HEK293T (cell line): ENCODE data around the gene WDR74.

Experiments used
- CTCF ChIA-PET: fragments of 350-600 bp; formaldehyde crosslinking; extraction: SDS; loops from one replicate; lab custom pipeline; 2021; ENCODE audit warnings: antibody characterized with exemption, inconsistent platforms; lab: Yijun Ruan, JAX
- POLR2A ChIA-PET: fragments of 350-600 bp; formaldehyde crosslinking; extraction: SDS; loops from one replicate; lab custom pipeline; 2020; ENCODE audit warnings: antibody characterized with exemption, inconsistent platforms; lab: Yijun Ruan, JAX
- DNase-seq: peaks from one replicate; pipeline ENCODE4 v3.0.0; 2012; ENCODE audit warnings: mixed read lengths; ENCODE audit errors: extremely low spot score
- ARNT ChIP-seq: fragments of 450-650 bp; IDR thresholded peaks from 2 replicates; pipeline ENCODE4 v1.6.1; 2017; ENCODE audit warnings: mild to moderate bottlenecking
- BHLHE40 ChIP-seq: fragments of 450-650 bp; IDR thresholded peaks from 2 replicates; pipeline ENCODE4 v1.6.1; 2016; ENCODE audit warnings: mild to moderate bottlenecking, moderate library complexity, borderline replicate concordance
- CTBP1 ChIP-seq: fragments of 450-650 bp; IDR thresholded peaks from 2 replicates; pipeline ENCODE4 v1.6.1; 2016; ENCODE audit warnings: borderline replicate concordance
- ELF4 ChIP-seq: fragments of 450-650 bp; IDR thresholded peaks from 2 replicates; pipeline ENCODE4 v1.6.1; 2017; ENCODE audit warnings: antibody characterized with exemption
- FOXA1 ChIP-seq: fragments of 450-650 bp; IDR thresholded peaks from 2 replicates; pipeline ENCODE4 v1.6.1; 2016; ENCODE audit warnings: mild to moderate bottlenecking
- FOXK2 ChIP-seq: fragments of 450-650 bp; IDR thresholded peaks from 2 replicates; pipeline ENCODE4 v1.6.1; 2016; ENCODE audit warnings: mild to moderate bottlenecking
- FOXM1 ChIP-seq: fragments of 450-650 bp; IDR thresholded peaks from 2 replicates; pipeline ENCODE4 v1.6.1; 2017; ENCODE audit warnings: mild to moderate bottlenecking, borderline replicate concordance
- HDGF ChIP-seq: fragments of 450-650 bp; IDR thresholded peaks from 2 replicates; pipeline ENCODE4 v1.6.1; 2017; ENCODE audit warnings: antibody characterized with exemption, borderline replicate concordance
- L3MBTL2 ChIP-seq: fragments of 450-650 bp; conservative IDR thresholded peaks from 2 replicates; pipeline ENCODE4 v1.6.1; 2016; ENCODE audit warnings: mild to moderate bottlenecking
- LEF1 ChIP-seq: fragments of 450-650 bp; IDR thresholded peaks from 2 replicates; pipeline ENCODE4 v1.6.1; 2017; ENCODE audit warnings: mild to moderate bottlenecking, borderline replicate concordance
- NFRKB ChIP-seq: fragments of 450-650 bp; IDR thresholded peaks from 2 replicates; pipeline ENCODE4 v1.6.1; 2016; ENCODE audit warnings: mild to moderate bottlenecking, moderate library complexity
- PKNOX1 ChIP-seq: fragments of 450-650 bp; IDR thresholded peaks from 2 replicates; pipeline ENCODE4 v1.6.1; 2016
- SP1 ChIP-seq: fragments of 450-650 bp; IDR thresholded peaks from 2 replicates; pipeline ENCODE4 v1.6.1; 2017
- SUZ12 ChIP-seq: fragments of 450-650 bp; IDR thresholded peaks from 2 replicates; pipeline ENCODE4 v1.6.1; 2016; ENCODE audit warnings: mild to moderate bottlenecking
- TARDBP ChIP-seq: fragments of 450-650 bp; IDR thresholded peaks from 2 replicates; pipeline ENCODE4 v1.6.1; 2016
- ZNF384 ChIP-seq: fragments of 450-650 bp; IDR thresholded peaks from 2 replicates; pipeline ENCODE4 v1.6.1; 2016

WDR74 gene

DNA sequence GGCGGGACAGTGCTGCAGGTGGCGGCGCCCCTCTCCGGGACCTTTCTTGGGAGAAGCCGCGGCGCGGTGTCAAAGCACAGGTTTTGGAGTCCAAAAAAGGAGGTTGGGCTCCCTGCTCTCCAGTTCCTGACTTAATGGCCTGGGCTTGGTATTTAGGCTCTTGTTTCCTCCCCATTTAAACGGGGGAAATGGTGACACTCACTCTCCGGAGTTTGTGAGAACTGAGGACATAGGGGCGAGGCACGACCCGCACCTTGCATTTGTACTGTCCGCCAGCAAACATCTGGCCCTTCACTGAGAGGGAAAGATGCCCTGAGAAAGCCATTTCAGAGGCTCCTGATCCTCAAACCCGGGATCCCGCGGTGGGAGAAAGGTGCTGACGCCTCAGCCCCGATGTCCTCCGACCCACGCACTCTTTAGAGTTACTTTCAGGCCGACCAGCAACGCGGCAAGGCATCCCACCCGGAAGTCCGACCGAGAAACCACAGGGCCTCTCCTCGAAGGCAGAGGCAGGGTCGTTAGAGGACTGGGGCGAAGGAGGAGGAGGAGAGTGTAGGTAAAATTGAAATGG lies 2.9 kb upstream of the WDR74 start:
- CTCF ChIA-PET: interaction anchor here (0.7 kb wide), 1 partner anchor 47 kb away, joined by 3 read pairs; no protein-coding TSS in a partner anchor
- POLR2A ChIA-PET: interaction anchor here (0.6 to 5.6 kb wide), 30 partner anchors 10 to 220 kb away, joined by 3 to 331 read pairs (median 7); partner anchors contain the start of genes B3GAT3, HNRNPUL2, NXF1 and SLC3A2
- DNase-seq: peak; percentile 18
- TF ChIP-seq L3MBTL2: peak; percentile 72
- TF ChIP-seq ELF4: peak; percentile 21; the same call in 1 of the 2 replicates
- TF ChIP-seq ARNT: no peak
- no peak for TF ChIP-seq PKNOX1
- TF ChIP-seq BHLHE40: no peak
- no peak for TF ChIP-seq CTBP1
- no peak for TF ChIP-seq FOXM1
- no peak for TF ChIP-seq NFRKB
- TF ChIP-seq HDGF: no peak
- no peak for TF ChIP-seq SUZ12

DNA sequence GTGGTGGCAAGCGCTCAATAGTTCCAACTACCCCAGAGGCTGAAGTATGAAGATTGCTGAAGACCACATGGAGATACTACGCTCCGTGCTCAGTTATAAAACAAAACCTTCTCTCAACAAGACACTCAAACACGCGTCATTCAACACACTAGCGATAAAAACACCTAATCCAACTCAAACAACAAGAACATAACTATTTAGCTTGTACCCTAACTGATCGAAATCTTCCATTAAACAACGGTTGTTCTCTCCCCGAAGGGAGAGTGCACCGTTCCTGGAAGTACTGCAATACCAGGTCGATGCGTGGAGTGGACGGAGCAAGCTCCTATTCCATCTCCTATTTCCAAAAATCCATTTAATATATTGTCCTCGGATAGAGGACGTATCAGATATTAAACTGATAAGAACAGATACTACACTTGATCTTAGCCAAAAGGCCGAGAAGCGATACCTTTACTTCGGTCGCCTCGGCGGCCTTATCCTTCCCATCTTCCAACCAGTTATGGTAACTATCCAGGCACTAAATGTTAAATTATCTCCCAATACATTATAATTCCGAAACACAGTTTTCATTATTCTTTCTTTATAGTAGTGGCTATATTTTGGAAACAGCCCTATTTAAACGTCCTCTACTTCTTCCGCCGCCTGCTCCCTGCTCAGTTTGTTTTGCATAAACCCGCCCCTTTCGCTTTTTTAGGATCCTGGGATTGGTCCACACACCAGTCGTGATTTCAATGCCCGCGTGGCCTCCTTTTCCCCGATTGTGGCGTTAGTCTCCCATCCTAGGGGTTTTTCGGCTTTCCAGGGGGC lies 2.2 kb upstream of the WDR74 start:
- no peak for TF ChIP-seq HDGF
- TF ChIP-seq PKNOX1: peak; percentile 91
- TF ChIP-seq SUZ12: no peak
- TF ChIP-seq TARDBP: peak; percentile 99
- TF ChIP-seq LEF1: no peak; the same call in 1 of the 2 replicates
- TF ChIP-seq FOXK2: peak; percentile 98
- peak; percentile 100 for TF ChIP-seq ELF4
- TF ChIP-seq BHLHE40: peak; percentile 86
- TF ChIP-seq CTBP1: peak; percentile 93
- TF ChIP-seq ZNF384: peak; percentile 82
- TF ChIP-seq ARNT: peak; percentile 87
- peak; percentile 93 for TF ChIP-seq L3MBTL2
- TF ChIP-seq NFRKB: peak; percentile 99
- no peak; the same call in 1 of the 2 replicates for TF ChIP-seq SP1
- DNase-seq: peak; percentile 89
- ChIA-PET POLR2A (interaction anchor here (0.6 to 3.4 kb wide), 58 partner anchors 9 to 1412 kb away, joined by 3 to 331 read pairs (median 5); partner anchors contain the start of genes B3GAT3, C11orf98, CPSF7 and CSKMT), CTCF (interaction anchor here (1.0 to 1.8 kb wide), 2 partner anchors 18 to 55 kb away, joined by 3 to 8 read pairs; no protein-coding TSS in a partner anchor)

DNA sequence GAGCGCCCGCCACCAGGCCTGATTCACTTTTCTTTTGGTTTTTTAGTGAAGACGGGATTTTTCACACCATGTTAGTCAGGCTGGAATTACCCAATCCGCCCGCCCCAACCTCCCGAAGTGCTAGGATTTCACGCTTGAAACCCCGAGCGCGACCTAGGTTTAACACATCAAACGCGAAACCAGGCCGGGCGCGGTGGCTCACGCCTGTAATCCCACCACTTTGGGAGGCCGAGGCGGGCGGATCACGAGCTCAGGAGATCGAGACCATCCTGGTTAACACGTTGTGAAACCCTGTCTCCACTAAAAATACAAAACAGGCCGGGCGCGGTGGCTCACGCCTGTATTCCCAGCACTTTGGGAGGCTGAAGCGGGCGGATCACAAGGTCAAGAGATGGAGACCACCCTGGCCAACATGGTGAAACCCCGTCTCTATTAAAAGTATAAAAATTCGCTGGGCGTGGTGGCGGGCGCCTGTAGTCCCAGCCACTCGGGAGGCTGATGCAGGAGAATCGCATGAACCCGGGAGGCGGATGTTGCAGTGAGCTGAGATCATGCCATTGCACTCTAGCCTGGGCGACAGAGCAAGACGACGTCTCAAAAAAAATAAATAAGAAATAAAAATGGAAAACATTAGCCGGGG lies 1.5 kb upstream of the WDR74 start:
- POLR2A ChIA-PET: interaction anchor here (0.6 to 3.4 kb wide), 56 partner anchors 9 to 1411 kb away, joined by 3 to 331 read pairs (median 5); partner anchors contain the start of genes B3GAT3, CPSF7, EEF1G and HNRNPUL2
- CTCF ChIA-PET: interaction anchor here (1.0 to 1.8 kb wide), 3 partner anchors 17 to 164 kb away, joined by 3 to 8 read pairs (median 3); no protein-coding TSS in a partner anchor
- peak; percentile 24 for DNase-seq

DNA sequence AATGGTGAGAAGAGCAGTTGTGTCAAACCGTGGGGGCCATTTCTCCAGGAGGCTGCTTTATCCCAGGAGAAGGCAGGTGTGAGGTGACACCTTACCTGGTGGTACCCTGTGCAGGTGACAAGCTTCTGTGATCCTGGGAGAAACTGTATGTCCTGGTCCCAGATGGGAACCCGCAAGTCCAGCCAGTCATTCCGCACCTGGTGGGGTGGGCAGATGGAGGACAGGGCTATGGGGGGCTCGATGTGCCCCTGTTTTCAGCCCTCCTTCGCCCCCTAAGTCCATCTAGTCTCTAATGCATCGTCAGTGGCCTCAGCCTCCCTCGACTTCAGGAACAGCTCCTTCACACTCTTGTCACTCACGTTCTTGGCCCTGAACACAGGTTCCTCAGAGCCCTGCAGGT lies 4.1 kb downstream of the WDR74 start:
- TF ChIP-seq ELF4: no peak
- TF ChIP-seq FOXK2: no peak
- TF ChIP-seq PKNOX1: no peak
- TF ChIP-seq SUZ12: no peak
- CTCF ChIA-PET: no interaction called here
- DNase-seq: no peak
- POLR2A ChIA-PET: interaction anchor here (1.5 to 2.1 kb wide), 2 partner anchors 20 to 164 kb away, joined by 3 to 14 read pairs; partner anchors contain the start of genes LBHD1 and UQCC3

DNA sequence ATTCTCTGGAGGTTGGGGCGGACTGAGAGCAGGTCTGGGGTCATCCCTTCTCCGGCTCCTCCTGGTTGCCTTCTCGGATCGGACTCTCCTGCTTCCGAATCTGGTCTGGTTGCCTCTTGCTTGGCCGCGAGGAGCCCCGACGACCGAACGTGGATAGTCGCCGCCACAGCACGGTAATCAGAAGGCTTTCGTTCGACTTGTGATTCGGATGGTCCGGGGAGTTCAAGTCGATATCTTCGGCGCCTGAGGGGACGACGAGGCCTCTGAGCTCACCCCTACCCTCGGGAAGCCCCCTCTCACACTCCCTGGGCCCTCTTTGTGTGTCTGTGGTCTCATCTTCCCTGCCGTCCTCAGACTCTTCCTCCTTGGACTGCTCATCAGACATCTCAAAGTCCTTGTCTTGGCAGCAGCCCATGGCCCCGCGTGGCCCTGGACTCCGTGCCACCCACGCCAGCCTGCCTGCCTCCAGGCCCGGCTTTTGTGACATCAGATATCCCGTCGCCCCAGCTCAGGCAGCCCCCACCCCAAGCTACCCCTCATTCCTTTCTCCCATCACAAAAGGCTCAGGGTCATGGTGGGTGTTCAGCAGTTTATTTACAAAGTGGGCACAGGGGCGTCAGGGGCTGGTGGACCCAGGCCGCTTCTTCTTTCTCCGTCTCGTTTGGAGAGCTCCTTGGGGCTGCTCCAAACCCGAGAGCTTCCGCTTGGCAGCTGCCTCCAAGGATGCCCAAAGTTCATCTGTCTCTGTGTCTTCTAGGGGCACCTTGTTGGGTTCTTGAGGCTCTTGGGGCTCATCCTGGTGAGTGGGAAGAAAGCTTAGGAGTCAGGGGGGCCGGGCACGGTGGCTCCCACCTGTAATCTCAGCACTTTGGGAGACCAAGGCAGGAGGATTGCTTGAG lies 6.8 kb downstream of the WDR74 start, which contains the start of gene TEX54:
Gene TEX54, minus strand, starts transcription at position 506 of the 899 bp plus-strand sequence.
- ChIA-PET CTCF (interaction anchor here (1.7 kb wide), 1 partner anchor 46 kb away, joined by 7 read pairs; no protein-coding TSS in a partner anchor), POLR2A (interaction anchor here (0.7 to 2.4 kb wide), 15 partner anchors 8 to 161 kb away, joined by 3 to 61 read pairs (median 7); partner anchors contain the start of genes HNRNPUL2, LBHD1, NXF1 and SLC3A2)
- DNase-seq: no peak
- TF ChIP-seq FOXK2: no peak
- no peak for TF ChIP-seq NFRKB
- no peak for TF ChIP-seq SUZ12
- no peak for TF ChIP-seq TARDBP
- no peak for TF ChIP-seq LEF1
- TF ChIP-seq SP1: no peak
- no peak for TF ChIP-seq BHLHE40
- TF ChIP-seq CTBP1: no peak
- TF ChIP-seq FOXM1: no peak
- TF ChIP-seq HDGF: no peak
- TF ChIP-seq FOXA1: no peak
- no peak for TF ChIP-seq ARNT
- TF ChIP-seq L3MBTL2: no peak
- TF ChIP-seq ZNF384: no peak
- TF ChIP-seq PKNOX1: no peak
- no peak for TF ChIP-seq ELF4
